ENCODE data around the gene FCSK.
"Not testable (repeated sequence)": the region's sequence is repeated elsewhere in the genome, so short reads cannot be mapped to it uniquely, and the experiment has no call there.

The FCSK gene

DNA sequence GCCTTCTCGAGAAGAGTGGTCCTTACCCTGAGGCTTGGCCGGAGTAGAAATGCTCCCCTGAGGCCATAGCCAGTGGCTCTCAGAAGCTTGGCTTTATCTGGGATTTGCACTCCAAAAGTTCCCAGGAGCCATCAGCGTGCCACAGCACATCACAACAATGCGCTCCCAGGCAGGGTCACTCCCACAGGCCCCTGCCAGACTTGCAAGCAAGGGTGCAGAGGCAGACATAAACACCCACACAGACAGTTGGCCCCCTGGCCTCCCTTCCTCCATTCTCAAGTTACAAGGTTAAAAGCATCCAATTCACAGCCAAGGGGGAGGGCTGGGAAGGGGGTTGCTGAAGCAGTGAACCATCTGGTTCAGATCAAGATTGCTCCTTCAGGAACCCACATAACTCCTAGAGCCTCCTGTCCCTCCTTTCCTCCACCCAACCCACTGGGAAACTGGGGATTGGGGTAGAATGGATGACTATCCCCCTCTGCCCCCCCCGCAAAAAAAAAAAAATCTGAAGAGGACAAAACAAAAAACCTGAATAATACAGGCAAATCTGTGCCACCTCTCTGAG lies 17.3 kb upstream of the FCSK start:
- in situ Hi-C loops (cut with HindIII; ENCODE audit: low pct_unique_long_range_greater_than_20kb, low sequenced_read_pairs), result no loop called here
- no peak for TF ChIP-seq JUND (IDR thresholded peaks at IDR 0.05; ENCODE audit: low read depth)
- DNase-seq (ENCODE audit: low read depth in 1 of 2, low spot score in 1 of 2), result no peak

DNA sequence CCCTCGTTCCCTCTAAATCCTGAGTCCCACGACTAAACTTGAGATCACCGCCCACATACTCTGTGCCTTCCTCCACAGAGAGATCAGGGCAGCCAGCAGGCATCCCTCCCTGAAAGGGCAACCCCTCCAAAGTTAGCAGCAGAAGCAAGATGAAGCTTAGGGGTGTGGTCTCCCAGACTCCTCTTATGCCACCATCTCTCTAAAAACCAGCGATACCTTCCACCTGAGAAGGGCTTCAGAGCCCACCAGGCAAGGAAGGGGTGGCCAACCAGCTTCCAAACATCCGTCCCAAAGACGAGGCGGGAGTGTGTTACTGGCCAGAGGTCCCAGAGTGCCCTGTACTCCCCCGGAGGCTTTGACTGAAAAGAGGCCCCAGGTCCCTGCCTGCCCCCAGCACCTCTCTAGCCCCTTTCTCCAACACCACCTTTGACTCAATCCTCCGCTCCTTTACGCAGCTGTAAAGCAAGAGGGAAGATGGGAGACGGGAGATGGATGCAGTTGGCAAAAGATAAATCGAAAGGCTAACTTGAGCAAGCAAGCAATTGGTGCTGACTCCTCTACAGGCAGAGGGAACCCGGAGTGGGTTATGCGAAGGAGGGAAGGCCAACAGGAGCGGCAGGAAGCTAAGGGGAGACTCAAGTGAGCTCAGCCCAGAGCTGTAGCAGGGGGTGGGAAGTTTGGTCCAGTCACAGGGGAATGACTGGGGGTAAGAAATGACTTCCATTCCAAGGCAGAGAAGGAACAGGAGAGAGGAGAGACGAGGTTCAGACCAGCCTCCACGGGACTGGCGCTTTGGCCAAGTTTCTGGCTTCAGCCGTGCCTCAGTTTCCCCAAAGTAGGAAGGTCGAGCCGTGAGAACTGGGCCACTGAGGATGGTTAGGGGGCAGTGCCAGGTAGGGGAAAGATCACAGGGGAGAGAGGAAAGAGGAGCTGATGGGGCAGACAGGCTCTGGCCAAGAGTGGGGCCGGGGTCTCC lies 16.5 kb upstream of the FCSK start:
- in situ Hi-C loops (cut with HindIII; ENCODE audit: low pct_unique_long_range_greater_than_20kb, low sequenced_read_pairs), result no loop called here
- DNase-seq (ENCODE audit: low read depth in 1 of 2, low spot score in 1 of 2), result no peak
- TF ChIP-seq JUND (IDR thresholded peaks at IDR 0.05; ENCODE audit: low read depth), result no peak

DNA sequence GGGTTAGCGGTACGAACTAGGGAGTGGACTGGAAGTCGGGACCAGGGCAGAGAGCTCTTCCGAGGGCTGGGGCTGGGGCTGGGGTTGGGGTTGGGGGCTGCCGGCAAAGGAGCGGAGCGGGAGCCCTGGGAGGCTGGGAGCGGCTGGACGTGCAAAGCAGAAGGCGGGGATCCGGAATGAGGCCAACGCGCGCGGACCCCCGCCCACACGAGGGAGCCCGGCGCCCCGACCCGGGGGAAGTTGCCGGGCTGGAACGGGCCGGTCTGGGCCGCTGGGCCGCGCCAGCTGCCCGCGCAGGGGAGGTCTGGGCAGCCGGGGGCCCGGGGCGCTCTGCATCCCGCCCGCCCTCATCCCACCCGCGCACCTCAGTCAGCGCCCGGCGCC lies 15.8 kb upstream of the FCSK start:
- no peak for DNase-seq (ENCODE audit: low read depth in 1 of 2, low spot score in 1 of 2)
- in situ Hi-C loops (cut with HindIII; ENCODE audit: low pct_unique_long_range_greater_than_20kb, low sequenced_read_pairs), result no loop called here

DNA sequence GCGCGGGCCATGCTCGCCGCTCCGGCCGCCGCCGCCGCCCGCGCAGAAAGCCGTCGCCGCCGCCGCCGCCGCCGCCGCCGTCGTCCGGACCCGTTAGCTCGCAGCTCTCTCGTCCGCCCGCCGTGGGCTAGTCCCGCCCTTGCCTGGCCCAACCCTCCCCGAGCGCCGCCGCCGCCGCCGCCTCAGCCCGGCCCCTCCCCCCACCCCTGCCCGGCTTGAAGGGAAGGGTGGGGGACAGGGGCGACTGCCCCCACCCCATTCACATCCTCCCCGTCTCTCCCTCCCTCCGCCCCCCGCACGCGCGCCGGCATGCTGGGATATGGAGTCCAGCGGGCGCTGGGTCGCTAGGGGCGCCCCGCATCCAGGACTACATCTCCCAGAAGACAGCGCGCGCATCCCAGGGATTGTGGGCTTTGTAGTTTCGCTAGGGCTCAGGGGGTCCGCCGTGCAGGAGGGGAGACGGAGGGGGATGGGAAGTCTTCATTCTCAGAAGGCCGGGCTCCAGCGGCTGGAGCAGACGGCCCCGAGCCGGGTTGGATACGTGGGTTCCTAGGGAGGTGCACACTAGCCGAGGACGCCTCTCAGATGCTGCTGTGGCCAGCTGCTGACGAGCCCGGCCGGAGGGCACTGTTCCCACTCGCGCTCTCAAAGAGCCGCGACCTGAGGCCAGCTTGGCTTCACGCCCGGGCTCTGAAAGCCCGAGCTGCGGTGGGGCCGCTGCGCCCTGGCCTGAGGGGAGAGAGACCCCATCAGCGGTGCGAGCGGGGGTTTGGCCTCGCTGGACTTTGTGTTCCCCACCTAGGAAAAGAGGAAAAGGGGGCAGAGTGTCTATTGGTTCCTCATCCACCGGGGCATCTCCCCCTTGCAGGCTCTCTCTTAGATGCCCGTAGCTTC lies 15.2 kb upstream of the FCSK start, which contains the start of gene ST3GAL2:
Gene ST3GAL2 (minus strand): TSS at position 132 of the 894 bp plus-strand sequence. CDS start 40,570 bp downstream, outside the sequence.
- in situ Hi-C loops (cut with HindIII; ENCODE audit: low pct_unique_long_range_greater_than_20kb, low sequenced_read_pairs), result no loop called here
- no peak for TF ChIP-seq JUND (IDR thresholded peaks at IDR 0.05; ENCODE audit: low read depth)
- peak; percentile 92 to 93 for DNase-seq (ENCODE audit: low read depth in 1 of 2, low spot score in 1 of 2)

More for the DNA sequence above, 15.8 kb upstream of the FCSK start:
- no peak for TF ChIP-seq JUND (IDR thresholded peaks at IDR 0.05; ENCODE audit: low read depth)

DNA sequence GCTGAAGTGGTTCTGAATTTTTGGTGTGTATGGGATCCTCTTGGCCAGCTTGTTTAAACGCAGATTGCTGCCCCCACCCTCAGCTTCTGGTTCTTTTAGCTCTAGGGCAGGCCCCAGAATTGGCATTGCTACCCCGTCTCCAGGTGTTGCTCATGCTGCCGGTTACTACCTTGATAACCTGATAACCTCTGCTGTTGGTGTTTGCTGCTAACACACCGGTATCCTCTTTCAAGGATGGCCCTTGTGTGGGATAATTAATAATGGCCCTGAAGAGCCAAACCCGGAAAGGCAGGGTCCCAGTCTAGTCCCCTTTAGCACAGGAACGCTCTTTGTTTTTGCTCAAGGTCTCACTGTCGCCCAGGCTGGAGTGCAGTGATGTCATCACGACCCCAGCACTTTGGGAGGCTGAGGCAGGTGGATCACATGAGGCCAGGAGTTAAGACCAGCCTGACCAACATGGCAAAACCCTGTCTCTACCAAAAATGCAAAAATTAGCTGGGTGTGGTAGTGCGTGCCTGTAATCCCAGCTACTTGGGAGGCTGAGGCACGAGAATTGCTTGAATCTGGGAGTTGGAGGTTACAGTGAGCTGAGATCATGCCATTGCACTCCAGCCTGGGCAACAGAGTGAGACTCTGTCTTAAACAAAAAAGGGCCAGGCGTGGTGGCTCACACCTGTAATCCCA lies 14.2 kb upstream of the FCSK start:
- in situ Hi-C loops (cut with HindIII; ENCODE audit: low pct_unique_long_range_greater_than_20kb, low sequenced_read_pairs), result no loop called here
- no peak for TF ChIP-seq JUND (IDR thresholded peaks at IDR 0.05; ENCODE audit: low read depth)
- no peak for DNase-seq (ENCODE audit: low read depth in 1 of 2, low spot score in 1 of 2)

DNA sequence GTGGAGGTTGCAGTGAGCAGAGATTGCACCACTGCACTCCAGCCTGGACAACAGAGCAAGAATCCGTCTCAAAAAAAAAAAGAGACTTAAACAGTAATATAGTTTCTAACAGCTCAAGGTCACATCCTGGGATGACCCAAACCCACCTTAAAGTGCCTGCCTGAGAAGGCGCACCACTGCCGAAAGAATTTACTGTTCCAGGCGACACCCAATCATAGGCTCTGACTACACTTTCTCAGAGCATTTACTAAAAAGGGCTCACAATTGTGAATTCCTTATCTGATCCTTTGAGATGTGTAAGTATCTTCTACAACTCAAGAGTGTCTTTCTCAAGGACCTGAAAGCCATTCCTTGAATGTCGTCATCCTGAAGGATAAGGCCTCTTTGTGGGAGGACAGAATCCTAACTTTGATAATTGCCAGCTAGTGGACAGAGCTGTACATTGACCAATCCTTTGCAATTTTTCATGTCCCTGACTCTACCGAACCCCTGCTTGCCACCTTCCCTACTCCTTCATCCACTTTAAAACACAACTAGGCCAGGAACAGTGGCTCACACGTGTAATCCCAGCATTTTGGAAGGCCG lies 12.9 kb upstream of the FCSK start:
- in situ Hi-C loops (cut with HindIII; ENCODE audit: low pct_unique_long_range_greater_than_20kb, low sequenced_read_pairs), result no loop called here
- no peak for DNase-seq (ENCODE audit: low read depth in 1 of 2, low spot score in 1 of 2)
- TF ChIP-seq JUND (IDR thresholded peaks at IDR 0.05; ENCODE audit: low read depth), result no peak

DNA sequence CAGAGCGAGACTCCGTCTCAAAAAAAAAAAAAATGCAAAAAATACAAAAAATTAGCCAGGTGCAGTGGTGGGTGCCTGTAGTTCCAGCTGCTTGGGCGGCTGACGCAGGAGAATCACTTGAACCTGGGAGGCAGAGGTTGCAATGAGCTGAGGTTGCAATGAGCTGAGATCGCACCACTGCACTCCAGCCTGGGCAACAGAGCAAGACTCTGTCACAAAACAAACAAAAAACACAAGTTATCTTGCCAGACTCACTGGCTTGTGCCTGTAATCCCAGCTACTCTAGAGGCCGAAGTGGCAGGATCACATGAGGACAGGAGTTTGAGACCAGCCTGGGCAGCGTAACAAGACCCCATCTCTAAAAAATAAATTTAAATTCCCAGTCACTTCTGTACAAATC lies 12.1 kb upstream of the FCSK start:
- no peak for DNase-seq (ENCODE audit: low read depth in 1 of 2, low spot score in 1 of 2)
- in situ Hi-C loops (cut with HindIII; ENCODE audit: low pct_unique_long_range_greater_than_20kb, low sequenced_read_pairs), result no loop called here
- TF ChIP-seq JUND (IDR thresholded peaks at IDR 0.05; ENCODE audit: low read depth), result no peak

DNA sequence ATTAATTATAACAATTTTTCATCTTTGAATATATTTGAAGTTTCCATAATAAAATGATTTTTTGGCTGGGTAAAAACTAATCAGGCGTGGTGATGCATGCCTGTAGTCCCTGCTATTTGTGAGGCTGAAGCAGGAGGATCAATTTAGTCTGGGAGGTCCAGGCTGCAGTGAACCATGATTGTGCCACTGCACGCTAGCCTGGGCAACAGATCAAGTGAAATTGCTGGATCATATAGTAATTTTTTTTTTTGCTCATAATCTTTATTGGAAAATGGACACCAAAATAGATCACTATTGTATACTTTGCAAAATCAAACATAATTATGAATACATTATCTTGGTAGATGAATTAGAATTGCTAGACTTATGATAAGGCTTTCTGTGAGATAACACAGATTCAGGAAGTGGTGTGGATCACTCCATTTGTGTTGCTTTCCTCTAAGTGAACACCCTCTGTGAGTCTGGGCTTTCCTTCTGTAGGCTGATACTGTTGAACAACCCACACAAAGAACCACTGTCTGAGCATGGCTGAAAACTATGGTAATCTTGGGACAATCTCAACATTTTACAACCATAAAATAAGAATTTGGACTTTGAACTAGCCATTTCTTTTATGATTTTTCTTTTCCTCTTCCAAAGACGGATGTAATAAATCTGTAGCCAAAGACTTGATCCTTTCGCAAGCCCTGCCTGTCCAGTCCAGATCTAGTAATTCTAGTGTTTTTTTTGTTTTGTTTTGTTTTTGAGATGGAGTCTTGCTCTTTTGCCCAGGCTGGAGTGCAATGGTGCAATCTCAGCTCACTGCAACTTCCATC lies 9.9 kb upstream of the FCSK start:
- in situ Hi-C loops (cut with HindIII; ENCODE audit: low pct_unique_long_range_greater_than_20kb, low sequenced_read_pairs), result no loop called here
- no peak for TF ChIP-seq JUND (IDR thresholded peaks at IDR 0.05; ENCODE audit: low read depth)
- DNase-seq (ENCODE audit: low read depth in 1 of 2, low spot score in 1 of 2), result no peak

DNA sequence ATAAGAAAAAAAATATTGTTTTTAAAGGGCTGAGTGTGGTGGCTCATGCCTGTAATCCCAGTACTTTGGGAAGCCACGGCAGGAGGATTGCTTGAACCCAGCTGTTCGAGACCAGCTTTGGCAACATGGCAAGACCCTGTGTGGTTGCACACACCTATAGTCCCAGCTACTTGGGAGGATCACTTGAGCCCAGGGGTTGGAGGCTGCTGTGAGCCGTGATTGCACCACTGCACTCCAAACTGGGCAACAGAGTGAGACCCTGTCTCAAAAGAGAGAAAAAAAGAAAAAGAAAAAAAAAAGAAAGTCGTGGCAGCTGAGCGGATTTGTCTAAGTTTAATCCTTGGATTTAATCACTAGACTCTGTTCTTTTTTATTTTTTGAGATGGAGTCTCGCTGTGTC lies 6.3 kb upstream of the FCSK start:
- no peak for DNase-seq (ENCODE audit: low read depth in 1 of 2, low spot score in 1 of 2)
- in situ Hi-C loops (cut with HindIII; ENCODE audit: low pct_unique_long_range_greater_than_20kb, low sequenced_read_pairs), result no loop called here
- no peak for TF ChIP-seq JUND (IDR thresholded peaks at IDR 0.05; ENCODE audit: low read depth)

DNA sequence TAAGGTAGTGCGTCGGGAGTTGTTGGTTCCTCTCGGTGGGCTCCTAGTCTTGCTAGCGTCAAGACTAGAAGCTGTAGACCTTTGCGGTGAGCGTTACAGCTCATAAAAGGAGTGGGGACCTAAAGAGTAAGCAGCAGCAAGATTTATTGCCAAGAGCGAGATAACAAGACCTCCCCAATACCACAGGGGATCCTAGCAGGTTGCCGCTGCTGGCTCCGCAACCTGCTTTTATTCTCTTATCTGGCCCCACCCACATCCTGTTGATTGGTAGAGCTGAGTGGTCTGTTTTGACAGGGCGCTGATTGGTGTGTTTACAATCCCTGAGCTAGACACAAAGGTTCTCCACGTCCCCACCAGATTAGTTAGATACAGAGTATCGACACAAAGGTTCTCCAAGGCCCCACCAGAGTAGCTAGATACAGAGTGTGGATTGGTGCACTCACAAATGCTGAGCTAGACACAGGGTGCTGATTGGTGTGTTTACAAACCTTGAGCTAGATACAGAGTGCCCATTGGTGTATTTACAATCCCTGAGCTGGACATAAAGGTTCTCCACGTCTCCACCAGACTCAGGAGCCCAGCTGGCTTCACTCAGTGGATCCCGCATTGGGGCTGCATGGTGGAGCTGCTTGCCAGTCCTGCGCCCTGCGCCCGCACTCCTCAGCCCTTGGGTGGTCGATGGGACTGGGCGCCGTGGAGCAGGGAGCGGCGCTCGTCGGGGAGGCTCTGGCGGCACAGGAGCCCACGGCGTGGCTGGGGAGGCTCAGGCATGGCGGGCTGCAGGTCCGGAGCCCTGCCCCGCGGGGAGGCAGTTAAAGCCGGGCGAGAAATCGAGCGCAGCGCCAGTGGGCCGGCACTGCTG lies 4.0 kb upstream of the FCSK start:
- DNase-seq (ENCODE audit: low read depth in 1 of 2, low spot score in 1 of 2); in situ Hi-C loops (cut with HindIII; ENCODE audit: low pct_unique_long_range_greater_than_20kb, low sequenced_read_pairs): not testable (repeated sequence)

DNA sequence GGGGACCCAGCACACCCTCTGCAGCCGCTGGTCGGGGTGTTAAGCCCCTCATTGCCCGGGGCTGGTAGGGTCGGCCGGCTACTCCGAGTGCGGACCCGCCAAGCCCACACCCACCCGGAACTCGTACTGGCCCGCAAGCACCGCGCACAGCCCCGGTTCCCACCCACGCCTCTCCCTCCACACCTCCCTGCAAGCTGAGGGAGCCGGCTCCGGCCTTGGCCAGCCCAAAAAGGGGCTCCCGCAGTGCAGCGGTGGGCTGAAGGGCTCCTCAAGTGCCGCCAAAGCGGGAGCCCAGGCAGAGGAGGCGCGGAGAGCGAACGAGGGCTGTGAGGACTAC lies 3.4 kb upstream of the FCSK start:
- DNase-seq (ENCODE audit: low read depth in 1 of 2, low spot score in 1 of 2); in situ Hi-C loops (cut with HindIII; ENCODE audit: low pct_unique_long_range_greater_than_20kb, low sequenced_read_pairs): not testable (repeated sequence)
